Natural killer cell (primary cell): ENCODE data around the gene C2CD2. TPM values are rescaled to one million over a fixed set of nuclear protein-coding genes. Genes with fewer than 3 reads are reported as not detected.

Experiments used
- ATAC-seq, 3 donors: fragments of 150-1000 bp in 2 of 3; fragments of 200-7000 bp in 1 of 3; cut with Tn5 transposase; 1 replicate in 1 of 3; 2 replicates in 2 of 3; pipeline ENCODE4 v1.10.0; 2021; ENCODE audit warnings: mild to moderate bottlenecking in 2 of 3, moderate library complexity in 2 of 3
- DNase-seq, 2 donors: peaks; one replicate each; pipeline versions ENCODE4 v3.0.0 to v3.0.0-alpha.2; 2013 to 2021; ENCODE audit warnings: mixed read lengths in 1 of 2
- H3K27ac ChIP-seq: one replicate; pipeline ENCODE4 v1.5.1; 2013; ENCODE audit warnings: mild to moderate bottlenecking, low read length
- H3K27me3 ChIP-seq: one replicate; pipeline ENCODE4 v1.6.1; 2013; ENCODE audit warnings: low read length; ENCODE audit not compliant: control insufficient read depth, insufficient read depth
- H3K36me3 ChIP-seq: one replicate; pipeline ENCODE4 v1.6.1; 2013; ENCODE audit warnings: low read length; ENCODE audit not compliant: control insufficient read depth, insufficient read depth
- H3K4me1 ChIP-seq: one replicate; pipeline ENCODE4 v1.6.1; 2013; ENCODE audit warnings: low read length; ENCODE audit not compliant: control insufficient read depth, insufficient read depth
- H3K4me3 ChIP-seq: one replicate; pipeline ENCODE4 v1.5.1; 2013; ENCODE audit warnings: low read length
- H3K9me3 ChIP-seq: one replicate; pipeline ENCODE4 v1.6.1; 2013; ENCODE audit warnings: low read length; ENCODE audit not compliant: control insufficient read depth, insufficient read depth
- H3K27ac Mint-ChIP-seq, 2 donors: one replicate each; pipeline ENCODE4 v1.8.0; 2022; ENCODE audit warnings: mild to moderate bottlenecking in 2 of 2, mixed read lengths in 2 of 2, moderate library complexity in 1 of 2
- H3K27me3 Mint-ChIP-seq, 2 donors: one replicate each; pipeline ENCODE4 v1.8.0; 2022; ENCODE audit warnings: low read depth in 2 of 2, mixed read lengths in 2 of 2
- H3K36me3 Mint-ChIP-seq: one replicate; pipeline ENCODE4 v1.8.0; 2022; ENCODE audit warnings: mixed read lengths
- H3K4me1 Mint-ChIP-seq, 2 donors: one replicate each; pipeline ENCODE4 v1.8.0; 2022; ENCODE audit warnings: mixed read lengths in 2 of 2
- H3K4me3 Mint-ChIP-seq: one replicate; pipeline ENCODE4 v1.8.0; 2022; ENCODE audit warnings: mild to moderate bottlenecking, moderate library complexity, mixed read lengths
- H3K9me3 Mint-ChIP-seq, 2 donors: one replicate each; pipeline ENCODE4 v1.8.0; 2022; ENCODE audit warnings: mixed read lengths in 2 of 2
- WGBS: methylation state at CpG from one replicate; pipeline ENCODE4 v1.1.7; 2013; ENCODE audit warnings: missing lambda C conversion rate; ENCODE audit not compliant: insufficient coverage; 5-methylcytosine and 5-hydroxymethylcytosine counted together
- intact Hi-C: fragments of 100-400 bp; cut with micrococcal nuclease; formaldehyde crosslinking; loops from one replicate; pipeline ENCODE4 v1.14.2; 2022
- total RNA-seq, 4 donors: library from RNA; stranded (reverse); fragments of 120-200 nt in 1 of 4; gene quantifications; one replicate each; pipeline versions ENCODE4 v1.2.3 to v1.2.4, GENCODE V29; 2013 to 2022
- TF ChIP-seq, protein P1 (sequence below): fragments of 200-600 bp; IDR thresholded peaks from one replicate; pipeline ENCODE4 v1.8.0; 2022; ENCODE audit warnings: antibody characterized with exemption

The C2CD2 gene
- total RNA-seq, 3 donors from 2014 or later (not counting 1 experiment from before 2014, with no cell fraction given), result 2.1 to 10.1 (median 8.9) TPM

DNA sequence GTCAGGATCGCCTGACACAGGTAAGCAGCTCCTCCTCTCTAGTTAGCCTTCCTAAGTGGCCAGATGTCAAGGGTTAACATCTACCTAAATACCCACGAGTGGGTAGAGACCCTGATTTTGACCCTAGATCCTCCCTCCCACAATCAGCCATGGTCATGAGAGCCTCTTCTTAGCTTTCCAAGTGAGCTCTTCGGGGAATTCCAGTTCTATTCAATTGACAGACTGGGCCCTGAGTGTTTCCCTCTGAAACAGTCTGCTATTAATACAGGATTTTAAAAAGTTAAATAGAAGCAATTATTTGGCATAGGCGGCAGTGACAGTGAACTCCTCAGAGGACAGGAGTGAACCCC lies 28.1 kb downstream of the C2CD2 start:
- peaks cover 33 to 55% of the 10 kb centered on the region in 2 donors for H3K4me1 Mint-ChIP-seq
- 74% methylated on average over 4 of the region's 4 CpGs for WGBS
- Histone ChIP-seq H3K9me3 (no peaks in the 10 kb centered on the region), H3K4me3 (peak overlapping the region; percentile 43), H3K27me3 (no peaks in the 10 kb centered on the region), H3K36me3 (no peaks in the 10 kb centered on the region), H3K27ac (peak overlapping the region; percentile 89), H3K4me1 (peaks cover 53% of the 10 kb centered on the region)
- DNase-seq, result peak in 1 of 2 donors; percentile 36
- no peaks in the 10 kb centered on the region for H3K27me3 Mint-ChIP-seq
- intact Hi-C loops, result loop anchor here (5.0 kb wide), 1 partner anchor 48 kb away; the partner anchor contains the start of gene PRDM15
- no peaks in the 10 kb centered on the region for H3K36me3 Mint-ChIP-seq
- no peak for ATAC-seq
- TF ChIP-seq, protein P1, sequence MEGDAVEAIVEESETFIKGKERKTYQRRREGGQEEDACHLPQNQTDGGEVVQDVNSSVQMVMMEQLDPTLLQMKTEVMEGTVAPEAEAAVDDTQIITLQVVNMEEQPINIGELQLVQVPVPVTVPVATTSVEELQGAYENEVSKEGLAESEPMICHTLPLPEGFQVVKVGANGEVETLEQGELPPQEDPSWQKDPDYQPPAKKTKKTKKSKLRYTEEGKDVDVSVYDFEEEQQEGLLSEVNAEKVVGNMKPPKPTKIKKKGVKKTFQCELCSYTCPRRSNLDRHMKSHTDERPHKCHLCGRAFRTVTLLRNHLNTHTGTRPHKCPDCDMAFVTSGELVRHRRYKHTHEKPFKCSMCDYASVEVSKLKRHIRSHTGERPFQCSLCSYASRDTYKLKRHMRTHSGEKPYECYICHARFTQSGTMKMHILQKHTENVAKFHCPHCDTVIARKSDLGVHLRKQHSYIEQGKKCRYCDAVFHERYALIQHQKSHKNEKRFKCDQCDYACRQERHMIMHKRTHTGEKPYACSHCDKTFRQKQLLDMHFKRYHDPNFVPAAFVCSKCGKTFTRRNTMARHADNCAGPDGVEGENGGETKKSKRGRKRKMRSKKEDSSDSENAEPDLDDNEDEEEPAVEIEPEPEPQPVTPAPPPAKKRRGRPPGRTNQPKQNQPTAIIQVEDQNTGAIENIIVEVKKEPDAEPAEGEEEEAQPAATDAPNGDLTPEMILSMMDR, result no peak
- peak overlapping the region; percentile 95 to 100 for H3K27ac Mint-ChIP-seq
- H3K9me3 Mint-ChIP-seq, result no peaks in the 10 kb centered on the region
- peak overlapping the region; percentile 93 for H3K4me3 Mint-ChIP-seq

DNA sequence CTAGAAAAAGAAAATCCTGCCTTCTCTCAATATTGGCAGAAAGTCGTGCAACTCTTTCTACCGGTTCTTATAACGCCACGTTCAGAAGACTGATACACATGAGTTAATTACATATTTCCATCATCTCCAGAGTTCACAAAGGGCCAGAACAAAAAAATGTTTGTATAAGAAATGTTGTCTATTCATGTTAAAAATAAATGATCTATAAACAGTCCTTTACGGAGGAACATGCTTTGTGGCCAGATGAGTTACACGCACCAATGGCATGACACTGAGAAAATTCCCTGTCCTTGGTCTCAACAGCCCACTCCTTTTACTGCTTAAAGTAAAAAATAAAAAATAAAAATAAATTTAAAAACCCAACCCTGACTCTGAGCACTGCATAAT lies 29.5 kb downstream of the C2CD2 start:
- Histone ChIP-seq H3K27ac (no peak overlapping the region), H3K4me1 (peaks cover 50% of the 10 kb centered on the region), H3K36me3 (no peaks in the 10 kb centered on the region), H3K9me3 (no peaks in the 10 kb centered on the region), H3K27me3 (no peaks in the 10 kb centered on the region), H3K4me3 (no peak overlapping the region)
- Mint-ChIP-seq H3K4me3 (no peak overlapping the region), H3K27me3 (no peaks in the 10 kb centered on the region), H3K9me3 (no peaks in the 10 kb centered on the region), H3K4me1 (peaks cover 33 to 55% of the 10 kb centered on the region in 2 donors), H3K36me3 (no peaks in the 10 kb centered on the region), H3K27ac (no peak overlapping the region)
- DNase-seq, result no peak
- no peak for ATAC-seq
- TF ChIP-seq, protein P1, result no peak
- WGBS, result 93% methylated on average over 5 of the region's 6 CpGs
- intact Hi-C loops, result no loop called here

DNA sequence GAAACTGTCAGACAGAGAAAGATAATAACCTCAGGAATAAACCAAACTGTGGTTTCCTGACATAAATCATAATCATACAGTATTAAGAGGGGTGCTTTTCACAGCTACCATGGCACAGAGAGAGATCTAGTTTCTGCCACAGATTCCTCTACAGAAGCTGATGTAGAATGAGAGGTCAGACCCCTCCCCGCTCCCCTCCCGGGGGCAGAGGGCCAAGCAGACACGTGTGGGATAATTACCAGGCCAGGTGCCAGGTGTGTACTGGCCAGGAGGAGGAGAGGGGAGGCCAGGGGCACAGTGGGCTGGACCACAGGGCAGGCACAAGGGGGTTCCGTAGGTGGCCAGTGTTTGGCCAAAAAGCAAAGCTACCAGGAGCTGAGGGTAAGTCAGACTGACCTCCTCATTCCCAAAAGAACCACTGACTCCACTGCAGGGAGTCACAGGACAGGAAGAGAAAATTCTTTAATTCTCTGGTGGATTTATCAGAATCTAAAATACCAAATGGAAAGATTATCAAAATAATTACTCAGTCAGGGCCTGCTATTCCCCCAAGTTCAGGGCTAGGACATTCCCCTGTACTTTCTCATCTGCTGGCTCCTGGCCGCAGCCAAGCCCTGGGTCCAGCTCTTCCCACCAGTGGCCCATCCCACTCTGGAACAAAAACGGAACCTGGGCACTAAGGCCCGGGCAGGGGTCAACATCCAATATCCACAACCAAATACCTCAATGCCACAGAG lies 30.0 kb downstream of the C2CD2 start:
- H3K4me3 Mint-ChIP-seq, result peak overlapping the region; percentile 59
- Histone ChIP-seq H3K36me3 (no peaks in the 10 kb centered on the region), H3K27ac (no peak overlapping the region), H3K9me3 (no peaks in the 10 kb centered on the region), H3K4me3 (no peak overlapping the region), H3K27me3 (no peaks in the 10 kb centered on the region), H3K4me1 (peaks cover 44% of the 10 kb centered on the region)
- intact Hi-C loops, result no loop called here
- H3K4me1 Mint-ChIP-seq, result peaks cover 32 to 54% of the 10 kb centered on the region in 2 donors
- no peaks in the 10 kb centered on the region for H3K27me3 Mint-ChIP-seq
- H3K9me3 Mint-ChIP-seq, result no peaks in the 10 kb centered on the region
- H3K36me3 Mint-ChIP-seq, result no peaks in the 10 kb centered on the region
- ATAC-seq, result no peak
- DNase-seq, result no peak
- TF ChIP-seq, protein P1, result no peak
- 55% methylated on average over 6 of the region's 7 CpGs for WGBS
- peak overlapping the region; percentile 60 to 65 for H3K27ac Mint-ChIP-seq

DNA sequence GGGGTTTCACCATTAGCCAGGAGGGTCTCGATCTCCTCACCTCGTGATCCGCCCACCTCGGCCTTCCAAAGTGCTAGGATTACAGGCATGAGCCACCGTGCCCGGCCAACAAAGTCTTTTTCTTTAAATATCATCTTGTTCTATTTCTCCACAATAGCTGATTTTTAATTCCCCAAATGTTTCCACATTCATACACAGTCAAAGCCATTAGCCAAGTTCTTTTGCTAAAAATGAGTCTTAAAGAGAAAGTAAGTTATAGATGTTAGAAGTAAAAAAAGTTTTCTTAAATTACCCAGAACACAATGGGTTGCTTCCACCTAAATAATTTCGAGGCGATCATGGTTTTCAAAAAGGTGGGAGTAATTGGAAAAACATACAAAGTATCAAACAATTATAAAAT lies 30.6 kb downstream of the C2CD2 start:
- no peak overlapping the region for H3K27ac ChIP-seq
- H3K4me1 Mint-ChIP-seq, result peaks cover 26 to 47% of the 10 kb centered on the region in 2 donors
- peak overlapping the region; percentile 59 for H3K4me3 Mint-ChIP-seq
- TF ChIP-seq, protein P1, result no peak
- H3K27me3 ChIP-seq, result no peaks in the 10 kb centered on the region
- no peaks in the 10 kb centered on the region for H3K9me3 ChIP-seq
- H3K36me3 Mint-ChIP-seq, result no peaks in the 10 kb centered on the region
- H3K9me3 Mint-ChIP-seq, result no peaks in the 10 kb centered on the region
- no peaks in the 10 kb centered on the region for H3K27me3 Mint-ChIP-seq
- intact Hi-C loops, result no loop called here
- H3K36me3 ChIP-seq, result peaks cover 1% of the 10 kb centered on the region
- WGBS, result 89% methylated on average over 6 of the region's 8 CpGs
- no peak overlapping the region for H3K4me3 ChIP-seq
- peak overlapping the region; percentile 60 to 65 for H3K27ac Mint-ChIP-seq
- DNase-seq, result no peak
- ATAC-seq, result no peak
- peaks cover 39% of the 10 kb centered on the region for H3K4me1 ChIP-seq
